NCI-H1417 treated with DMSO at 0.1 percent for 48 hours (cell line): ENCODE measurements around the gene LRRC1.
"Not testable (repeated sequence)": the region's sequence is repeated elsewhere in the genome, so short reads cannot be mapped to it uniquely, and the experiment has no call there.

Experiments used
- DNase-seq: peaks from one replicate; lab custom pipeline; 2025; lab: John Stamatoyannopoulos, UW

The LRRC1 gene

GRCh38 chr6:53792973-53793317 is 1.9 kb upstream of the LRRC1 start:
- DNase-seq: no peak

- peak; percentile 22 for DNase-seq
These were observed 1.3 kb upstream of the LRRC1 start for GRCh38 chr6:53793318-53794136.

GRCh38 chr6:53794137-53794719 is 577 bp upstream of the LRRC1 start:
- DNase-seq: no peak

GRCh38 chr6:53795340-53795701 is 516 bp downstream of the LRRC1 start:
- no peak for DNase-seq

- no peak for DNase-seq
These were observed 1.1 kb downstream of the LRRC1 start for GRCh38 chr6:53795702-53796450.

GRCh38 chr6:53796451-53796780 is 1.6 kb downstream of the LRRC1 start:
- DNase-seq: no peak

GRCh38 chr6:53796791-53797190 is 2.0 kb downstream of the LRRC1 start:
- no peak for DNase-seq

- DNase-seq: no peak
These were observed 2.5 kb downstream of the LRRC1 start for GRCh38 chr6:53797304-53797703.

GRCh38 chr6:53799340-53799739 is 4.5 kb downstream of the LRRC1 start:
- DNase-seq: no peak

GRCh38 chr6:53801022-53801421 is 6.2 kb downstream of the LRRC1 start:
- no peak for DNase-seq

- DNase-seq: no peak
These were observed 7.8 kb downstream of the LRRC1 start for GRCh38 chr6:53802582-53802981.

GRCh38 chr6:53803081-53803860 is 8.5 kb downstream of the LRRC1 start:
- DNase-seq: no peak

- DNase-seq: no peak
These were observed 10.2 kb downstream of the LRRC1 start for GRCh38 chr6:53805016-53805415.

GRCh38 chr6:53805725-53806124 is 10.9 kb downstream of the LRRC1 start:
- DNase-seq: no peak

- not testable (repeated sequence) for DNase-seq
These were observed 12.8 kb downstream of the LRRC1 start for GRCh38 chr6:53807606-53808005.

GRCh38 chr6:53808302-53808881 is 13.6 kb downstream of the LRRC1 start:
- no peak for DNase-seq

GRCh38 chr6:53809691-53810090 is 14.9 kb downstream of the LRRC1 start:
- DNase-seq: no peak

GRCh38 chr6:53811082-53811481 is 16.3 kb downstream of the LRRC1 start:
- peak; percentile 72 for DNase-seq

GRCh38 chr6:53811746-53812145 is 16.9 kb downstream of the LRRC1 start:
- no peak for DNase-seq

GRCh38 chr6:53813096-53813495 is 18.3 kb downstream of the LRRC1 start:
- no peak for DNase-seq

- no peak for DNase-seq
These were observed 19.0 kb downstream of the LRRC1 start for GRCh38 chr6:53813801-53814200.

- DNase-seq: no peak
These were observed 19.5 kb downstream of the LRRC1 start for GRCh38 chr6:53814353-53814752.
